GM10266 (cell line): Measurements from ENCODE around the gene PLD5.

Experiments
- DNase-seq: peaks from one replicate; pipeline ENCODE4 v3.0.0; 2012; ENCODE audit errors: extremely low spot score
- CTCF ChIP-seq: IDR thresholded peaks from 2 replicates; pipeline ENCODE4 v1.5.1; 2012; ENCODE audit warnings: mild to moderate bottlenecking, low read depth; ENCODE audit not compliant: control insufficient read depth, insufficient read depth; ENCODE audit errors: missing control alignments

PLD5 gene

GRCh38 chr1:242197907-242198820 is 326.3 kb downstream of the PLD5 start:
- DNase-seq: no peak
- no peak for TF ChIP-seq CTCF

DNA sequence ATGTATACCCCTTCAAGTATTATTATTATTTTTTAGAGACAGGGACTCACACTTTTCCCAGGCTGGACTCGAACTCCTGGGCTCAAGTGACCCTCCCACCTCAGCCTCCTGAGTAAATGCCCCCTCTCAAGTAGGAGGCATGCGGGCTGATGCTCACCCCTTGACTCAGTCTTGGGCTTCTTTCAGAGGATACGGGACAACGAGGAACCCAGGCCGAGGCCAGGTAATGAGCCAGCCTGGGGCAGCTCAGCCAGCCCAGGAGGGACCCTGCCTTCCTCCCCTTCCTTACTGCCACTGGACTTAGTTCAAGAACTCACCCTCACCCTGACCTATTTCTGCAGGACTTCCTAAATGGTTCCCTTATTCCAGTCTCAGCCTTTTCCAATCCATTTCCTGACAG is 327.6 kb downstream of the PLD5 start:
- TF ChIP-seq CTCF: no peak
- no peak for DNase-seq

GRCh38 chr1:242196101-242196500 is 328.4 kb downstream of the PLD5 start:
- TF ChIP-seq CTCF: no peak
- no peak for DNase-seq

DNA sequence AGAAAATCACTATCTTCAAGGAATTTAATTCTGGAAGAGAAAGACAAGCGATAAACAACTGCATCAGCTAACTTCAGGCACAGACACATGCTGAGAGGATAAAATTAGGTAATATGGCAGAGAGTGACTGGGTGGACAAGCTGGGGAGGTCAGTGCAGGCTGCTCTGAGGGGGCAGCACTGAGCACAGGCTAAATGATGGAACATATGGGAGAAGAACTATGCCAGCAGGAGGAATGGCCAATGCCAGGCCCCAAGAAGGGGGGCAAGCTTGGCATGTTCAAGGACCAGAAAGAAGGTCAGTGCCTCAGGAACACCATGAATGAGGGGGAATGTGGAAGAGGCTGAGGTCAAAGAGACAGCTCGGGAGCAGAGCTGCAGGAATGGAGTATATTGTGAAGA is 334.9 kb downstream of the PLD5 start:
- TF ChIP-seq CTCF: peak; percentile 34
- no peak for DNase-seq

GRCh38 chr1:242187816-242188215 is 336.7 kb downstream of the PLD5 start:
- DNase-seq: no peak
- no peak for TF ChIP-seq CTCF

GRCh38 chr1:242187171-242187570 is 337.3 kb downstream of the PLD5 start:
- no peak for TF ChIP-seq CTCF
- no peak for DNase-seq

DNA sequence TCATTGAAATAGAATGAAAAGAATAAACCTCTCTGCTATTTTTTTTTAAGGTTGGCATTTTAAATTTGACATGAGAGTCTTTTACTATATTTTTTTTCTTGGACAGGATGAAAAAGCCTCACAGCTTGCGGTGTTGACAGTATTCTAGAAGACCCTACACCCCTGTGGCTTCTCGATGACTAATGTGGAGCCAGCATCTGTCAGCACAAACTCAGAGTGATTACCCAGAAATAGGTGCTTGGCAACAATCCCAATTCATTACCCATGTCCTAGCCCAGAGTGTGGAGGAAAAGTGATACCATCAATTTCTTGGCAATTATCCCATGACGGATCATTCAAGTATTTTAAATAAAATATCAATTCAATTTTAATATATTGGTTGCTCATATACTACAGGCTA is 338.8 kb downstream of the PLD5 start:
- DNase-seq: no peak
- no peak for TF ChIP-seq CTCF
